ENCODE data around the gene IFRD2. TPM values are rescaled to one million over a fixed set of nuclear protein-coding genes. Genes with fewer than 3 reads are reported as not detected.

Gene IFRD2
- total and polyA plus RNA-seq, 9 of the 15 experiments (the other 6 are each of a cell fraction or from before 2014, with no cell fraction given): 30.5 to 115 (median 52.8) TPM

- no peak for TF ChIP-seq ZNF518B (CRISPR knock-in tag; IDR thresholded peaks at IDR 0.05)
- no peak for TF ChIP-seq HINFP (tag; conservative IDR thresholded peaks at IDR 0.05; ENCODE audit: low read depth)
- TF ChIP-seq SPI1 (IDR thresholded peaks at IDR 0.05; ENCODE audit: borderline replicate concordance, low read depth, low read length): no peak
- TF ChIP-seq LEF1 (IDR thresholded peaks at IDR 0.05): no peak
- no peak for TF ChIP-seq GTF2E2 (tag; IDR thresholded peaks at IDR 0.05)
- TF ChIP-seq TAF1 (IDR thresholded peaks at IDR 0.05; ENCODE audit: control insufficient read depth, extremely low read depth, insufficient read depth, low read length, severe bottlenecking): no peak
- peak; percentile 59 for TF ChIP-seq KDM5B (IDR thresholded peaks at IDR 0.05; ENCODE audit: insufficient replicate concordance, low read depth, low read length)
- TF ChIP-seq THRB (CRISPR knock-in tag; conservative IDR thresholded peaks at IDR 0.05): no peak
- no peak for TF ChIP-seq TGIF2 (CRISPR knock-in tag; IDR thresholded peaks at IDR 0.05)
- no peak for TF ChIP-seq ESRRB (CRISPR knock-in tag; IDR thresholded peaks at IDR 0.05; ENCODE audit: borderline replicate concordance)
- TF ChIP-seq SREBF2 (CRISPR knock-in tag; IDR thresholded peaks at IDR 0.05): no peak
- TF ChIP-seq RAD51 (IDR thresholded peaks at IDR 0.05; ENCODE audit: borderline replicate concordance, low read depth): no peak
- no peak for TF ChIP-seq STAT5B (CRISPR knock-in tag; IDR thresholded peaks at IDR 0.05)
- TF ChIP-seq HSF4 (CRISPR knock-in tag; IDR thresholded peaks at IDR 0.05; ENCODE audit: borderline replicate concordance): no peak
- no peak for TF ChIP-seq RBBP5 (IDR thresholded peaks at IDR 0.05; ENCODE audit: borderline replicate concordance, insufficient read depth, low read length, poor library complexity, severe bottlenecking)
- TF ChIP-seq TEAD4 (IDR thresholded peaks at IDR 0.05; ENCODE audit: low read length): no peak
- no peak for TF ChIP-seq TEAD4 (CRISPR knock-in tag; IDR thresholded peaks at IDR 0.05; ENCODE audit: borderline replicate concordance)
- TF ChIP-seq DLX4 (CRISPR knock-in tag; IDR thresholded peaks at IDR 0.05): no peak
- peak; percentile 28; the same call in 1 of the 2 replicates for TF ChIP-seq USF2 (CRISPR knock-in tag; IDR thresholded peaks at IDR 0.05)
These were observed 48.5 kb upstream of the IFRD2 start, which contains the start of gene RASSF1 (continued) for GRCh38 chr3:50340448-50341329.
